ENCODE results near the gene DNAJC9.

GRCh38 chr10:73209705-73210104 lies 37.4 kb downstream of the DNAJC9 start:
- TF ChIP-seq POLR2A (IDR thresholded peaks at IDR 0.05) (no peak), CTCF (IDR thresholded peaks at IDR 0.05) (no peak), EP300 (IDR thresholded peaks at IDR 0.05) (no peak)
